ENCODE data around the gene CCDC24.

CCDC24 gene

GRCh38 chr1:43995984-43996732 is 4.8 kb downstream of the CCDC24 start:
- no peaks in the 10 kb centered on the region for H3K9me3 ChIP-seq (ENCODE audit: control insufficient read depth in 1 of 2, low read length in 2 of 2)
- no peak overlapping the region for H3K27ac ChIP-seq (ENCODE audit: low read depth, low read length)
- no peaks in the 10 kb centered on the region for H3K36me3 ChIP-seq (ENCODE audit: control insufficient read depth in 1 of 2, insufficient read depth in 2 of 2, low read length in 2 of 2)
- H3K27me3 ChIP-seq (ENCODE audit: control insufficient read depth in 1 of 2, insufficient read depth in 2 of 2, low read length in 2 of 2) = no peaks in the 10 kb centered on the region
- H3K4me1 ChIP-seq (ENCODE audit: control insufficient read depth in 1 of 2, insufficient read depth in 2 of 2, low read length in 2 of 2) = peaks cover 9 to 15% of the 10 kb centered on the region in 2 donors
- H3K4me3 ChIP-seq (ENCODE audit: low read depth in 1 of 2, low read length in 2 of 2) = no peak overlapping the region
- H3K9ac ChIP-seq (ENCODE audit: low read depth in 1 of 2, low read length in 2 of 2) = no peak overlapping the region

GRCh38 chr1:43996733-43997115 is 5.3 kb downstream of the CCDC24 start:
- Histone ChIP-seq H3K9me3 (ENCODE audit: control insufficient read depth in 1 of 2, low read length in 2 of 2) (no peaks in the 10 kb centered on the region), H3K9ac (ENCODE audit: low read depth in 1 of 2, low read length in 2 of 2) (no peak overlapping the region), H3K36me3 (ENCODE audit: control insufficient read depth in 1 of 2, insufficient read depth in 2 of 2, low read length in 2 of 2) (no peaks in the 10 kb centered on the region), H3K27me3 (ENCODE audit: control insufficient read depth in 1 of 2, insufficient read depth in 2 of 2, low read length in 2 of 2) (no peaks in the 10 kb centered on the region), H3K4me3 (ENCODE audit: low read depth in 1 of 2, low read length in 2 of 2) (no peak overlapping the region), H3K4me1 (ENCODE audit: control insufficient read depth in 1 of 2, insufficient read depth in 2 of 2, low read length in 2 of 2) (peaks cover 9 to 15% of the 10 kb centered on the region in 2 donors), H3K27ac (ENCODE audit: low read depth, low read length) (no peak overlapping the region)

GRCh38 chr1:43997295-43997999 is 6.0 kb downstream of the CCDC24 start:
- Histone ChIP-seq H3K4me3 (ENCODE audit: low read depth in 1 of 2, low read length in 2 of 2) (no peak overlapping the region), H3K4me1 (ENCODE audit: control insufficient read depth in 1 of 2, insufficient read depth in 2 of 2, low read length in 2 of 2) (peaks cover 4 to 10% of the 10 kb centered on the region in 2 donors), H3K36me3 (ENCODE audit: control insufficient read depth in 1 of 2, insufficient read depth in 2 of 2, low read length in 2 of 2) (no peaks in the 10 kb centered on the region), H3K27ac (ENCODE audit: low read depth, low read length) (no peak overlapping the region), H3K27me3 (ENCODE audit: control insufficient read depth in 1 of 2, insufficient read depth in 2 of 2, low read length in 2 of 2) (no peaks in the 10 kb centered on the region), H3K9ac (ENCODE audit: low read depth in 1 of 2, low read length in 2 of 2) (no peak overlapping the region), H3K9me3 (ENCODE audit: control insufficient read depth in 1 of 2, low read length in 2 of 2) (no peaks in the 10 kb centered on the region)

GRCh38 chr1:43998000-43998378 is 6.6 kb downstream of the CCDC24 start:
- H3K27me3 ChIP-seq (ENCODE audit: control insufficient read depth in 1 of 2, insufficient read depth in 2 of 2, low read length in 2 of 2) = no peaks in the 10 kb centered on the region
- no peak overlapping the region for H3K4me3 ChIP-seq (ENCODE audit: low read depth in 1 of 2, low read length in 2 of 2)
- peaks cover 4 to 9% of the 10 kb centered on the region in 2 donors for H3K4me1 ChIP-seq (ENCODE audit: control insufficient read depth in 1 of 2, insufficient read depth in 2 of 2, low read length in 2 of 2)
- no peak overlapping the region for H3K27ac ChIP-seq (ENCODE audit: low read depth, low read length)
- no peaks in the 10 kb centered on the region for H3K9me3 ChIP-seq (ENCODE audit: control insufficient read depth in 1 of 2, low read length in 2 of 2)
- H3K36me3 ChIP-seq (ENCODE audit: control insufficient read depth in 1 of 2, insufficient read depth in 2 of 2, low read length in 2 of 2) = no peaks in the 10 kb centered on the region
- no peak overlapping the region for H3K9ac ChIP-seq (ENCODE audit: low read depth in 1 of 2, low read length in 2 of 2)

- Histone ChIP-seq H3K4me1 (ENCODE audit: control insufficient read depth in 1 of 2, insufficient read depth in 2 of 2, low read length in 2 of 2) (peaks cover 4 to 9% of the 10 kb centered on the region in 2 donors), H3K9me3 (ENCODE audit: control insufficient read depth in 1 of 2, low read length in 2 of 2) (no peaks in the 10 kb centered on the region), H3K27me3 (ENCODE audit: control insufficient read depth in 1 of 2, insufficient read depth in 2 of 2, low read length in 2 of 2) (no peaks in the 10 kb centered on the region), H3K4me3 (ENCODE audit: low read depth in 1 of 2, low read length in 2 of 2) (no peak overlapping the region), H3K27ac (ENCODE audit: low read depth, low read length) (no peak overlapping the region), H3K36me3 (ENCODE audit: control insufficient read depth in 1 of 2, insufficient read depth in 2 of 2, low read length in 2 of 2) (no peaks in the 10 kb centered on the region), H3K9ac (ENCODE audit: low read depth in 1 of 2, low read length in 2 of 2) (no peak overlapping the region)
Measured at GRCh38 chr1:43999455-43999854, 8.1 kb downstream of the CCDC24 start.

- H3K27me3 ChIP-seq (ENCODE audit: control insufficient read depth in 1 of 2, insufficient read depth in 2 of 2, low read length in 2 of 2) = no peaks in the 10 kb centered on the region
- H3K4me3 ChIP-seq (ENCODE audit: low read depth in 1 of 2, low read length in 2 of 2) = no peak overlapping the region
- H3K9me3 ChIP-seq (ENCODE audit: control insufficient read depth in 1 of 2, low read length in 2 of 2) = no peaks in the 10 kb centered on the region
- H3K9ac ChIP-seq (ENCODE audit: low read depth in 1 of 2, low read length in 2 of 2) = no peak overlapping the region
- no peak overlapping the region for H3K27ac ChIP-seq (ENCODE audit: low read depth, low read length)
- H3K4me1 ChIP-seq (ENCODE audit: control insufficient read depth in 1 of 2, insufficient read depth in 2 of 2, low read length in 2 of 2) = peaks cover 4 to 9% of the 10 kb centered on the region in 2 donors
- H3K36me3 ChIP-seq (ENCODE audit: control insufficient read depth in 1 of 2, insufficient read depth in 2 of 2, low read length in 2 of 2) = no peaks in the 10 kb centered on the region
Measured at GRCh38 chr1:44000122-44000665, 8.8 kb downstream of the CCDC24 start.

- Histone ChIP-seq H3K36me3 (ENCODE audit: control insufficient read depth in 1 of 2, insufficient read depth in 2 of 2, low read length in 2 of 2) (no peaks in the 10 kb centered on the region), H3K4me3 (ENCODE audit: low read depth in 1 of 2, low read length in 2 of 2) (no peak overlapping the region), H3K9me3 (ENCODE audit: control insufficient read depth in 1 of 2, low read length in 2 of 2) (no peaks in the 10 kb centered on the region), H3K27me3 (ENCODE audit: control insufficient read depth in 1 of 2, insufficient read depth in 2 of 2, low read length in 2 of 2) (no peaks in the 10 kb centered on the region), H3K9ac (ENCODE audit: low read depth in 1 of 2, low read length in 2 of 2) (no peak overlapping the region), H3K27ac (ENCODE audit: low read depth, low read length) (no peak overlapping the region), H3K4me1 (ENCODE audit: control insufficient read depth in 1 of 2, insufficient read depth in 2 of 2, low read length in 2 of 2) (peaks cover 4 to 6% of the 10 kb centered on the region in 2 donors)
Measured at GRCh38 chr1:44002165-44002564, 10.8 kb downstream of the CCDC24 start.

- no peaks in the 10 kb centered on the region for H3K27me3 ChIP-seq (ENCODE audit: control insufficient read depth in 1 of 2, insufficient read depth in 2 of 2, low read length in 2 of 2)
- H3K27ac ChIP-seq (ENCODE audit: low read depth, low read length) = no peak overlapping the region
- no peak overlapping the region for H3K4me3 ChIP-seq (ENCODE audit: low read depth in 1 of 2, low read length in 2 of 2)
- no peaks in the 10 kb centered on the region for H3K36me3 ChIP-seq (ENCODE audit: control insufficient read depth in 1 of 2, insufficient read depth in 2 of 2, low read length in 2 of 2)
- no peaks in the 10 kb centered on the region for H3K9me3 ChIP-seq (ENCODE audit: control insufficient read depth in 1 of 2, low read length in 2 of 2)
- no peak overlapping the region for H3K9ac ChIP-seq (ENCODE audit: low read depth in 1 of 2, low read length in 2 of 2)
- peaks cover under 1 to 1% of the 10 kb centered on the region in 2 donors for H3K4me1 ChIP-seq (ENCODE audit: control insufficient read depth in 1 of 2, insufficient read depth in 2 of 2, low read length in 2 of 2)
Measured at GRCh38 chr1:44002606-44003157, 11.3 kb downstream of the CCDC24 start.

GRCh38 chr1:44008259-44008658 is 16.9 kb downstream of the CCDC24 start:
- no peaks in the 10 kb centered on the region for H3K9me3 ChIP-seq (ENCODE audit: control insufficient read depth in 1 of 2, low read length in 2 of 2)
- H3K27me3 ChIP-seq (ENCODE audit: control insufficient read depth in 1 of 2, insufficient read depth in 2 of 2, low read length in 2 of 2) = no peaks in the 10 kb centered on the region
- no peak overlapping the region for H3K4me3 ChIP-seq (ENCODE audit: low read depth in 1 of 2, low read length in 2 of 2)
- no peak overlapping the region for H3K27ac ChIP-seq (ENCODE audit: low read depth, low read length)
- no peak overlapping the region for H3K9ac ChIP-seq (ENCODE audit: low read depth in 1 of 2, low read length in 2 of 2)
- H3K4me1 ChIP-seq (ENCODE audit: control insufficient read depth in 1 of 2, insufficient read depth in 2 of 2, low read length in 2 of 2) = peaks cover 4 to 12% of the 10 kb centered on the region in 2 donors
- H3K36me3 ChIP-seq (ENCODE audit: control insufficient read depth in 1 of 2, insufficient read depth in 2 of 2, low read length in 2 of 2) = no peaks in the 10 kb centered on the region

GRCh38 chr1:44010935-44011471 is 19.6 kb downstream of the CCDC24 start:
- Histone ChIP-seq H3K4me3 (ENCODE audit: low read depth in 1 of 2, low read length in 2 of 2) (no peak overlapping the region), H3K36me3 (ENCODE audit: control insufficient read depth in 1 of 2, insufficient read depth in 2 of 2, low read length in 2 of 2) (no peaks in the 10 kb centered on the region), H3K27me3 (ENCODE audit: control insufficient read depth in 1 of 2, insufficient read depth in 2 of 2, low read length in 2 of 2) (no peaks in the 10 kb centered on the region), H3K9me3 (ENCODE audit: control insufficient read depth in 1 of 2, low read length in 2 of 2) (no peaks in the 10 kb centered on the region), H3K4me1 (ENCODE audit: control insufficient read depth in 1 of 2, insufficient read depth in 2 of 2, low read length in 2 of 2) (peaks cover 4 to 12% of the 10 kb centered on the region in 2 donors), H3K9ac (ENCODE audit: low read depth in 1 of 2, low read length in 2 of 2) (no peak overlapping the region), H3K27ac (ENCODE audit: low read depth, low read length) (no peak overlapping the region)

All from duodenal mucosa (tissue), 2 donors.